Subcutaneous abdominal adipose tissue (tissue), 5 donors: ENCODE data around the gene NIP7.

ENCODE experiments used
- H3K27ac ChIP-seq: one replicate; pipeline ENCODE4 v1.7.0; 2013; ENCODE audit warnings: low read depth, mild to moderate bottlenecking, inconsistent platforms, low read length, moderate library complexity
- H3K27me3 ChIP-seq, 5 donors: one replicate each; pipeline ENCODE4 v1.7.0; 2013; ENCODE audit warnings: low read length in 5 of 5, inconsistent platforms in 1 of 5; ENCODE audit not compliant: control insufficient read depth in 5 of 5, insufficient read depth in 4 of 5
- H3K36me3 ChIP-seq, 5 donors: one replicate each; pipeline ENCODE4 v1.7.0; 2013; ENCODE audit warnings: low read length in 5 of 5; ENCODE audit not compliant: control insufficient read depth in 5 of 5, insufficient read depth in 5 of 5
- H3K4me1 ChIP-seq, 5 donors: one replicate each; pipeline ENCODE4 v1.7.0; 2013; ENCODE audit warnings: low read length in 5 of 5, mild to moderate bottlenecking in 3 of 5, moderate library complexity in 1 of 5; ENCODE audit not compliant: control insufficient read depth in 5 of 5, insufficient read depth in 5 of 5
- H3K4me3 ChIP-seq, 5 donors: one replicate each; pipeline ENCODE4 v1.7.0; 2013; ENCODE audit warnings: low read length in 5 of 5, low read depth in 1 of 5
- H3K9ac ChIP-seq, 5 donors: one replicate each; pipeline ENCODE4 v1.7.0; 2013; ENCODE audit warnings: low read length in 5 of 5, mild to moderate bottlenecking in 4 of 5, moderate library complexity in 3 of 5
- H3K9me3 ChIP-seq, 5 donors: one replicate each; pipeline ENCODE4 v1.7.0; 2013; ENCODE audit warnings: low read length in 5 of 5; ENCODE audit not compliant: control insufficient read depth in 5 of 5
- donor health status: healthy.
- donor health status: healthy.
- donor health status: healthy.
- donor health status: healthy.
- donor health status: healthy.

Gene NIP7

GRCh38 chr16:69338557-69339288, 849 bp upstream of the NIP7 start:
- Histone ChIP-seq H3K4me1 (peaks cover 10 to 35% (median 26%) of the 10 kb centered on the region in 5 donors), H3K4me3 (peak overlapping the region; percentile 76 to 94 (median 82)), H3K36me3 (peaks cover 19 to 45% (median 40%) of the 10 kb centered on the region in 5 donors), H3K27ac (peak overlapping the region; percentile 94), H3K9ac (peak overlapping the region; percentile 77 to 98 (median 90)), H3K27me3 (no peaks in the 10 kb centered on the region), H3K9me3 (no peaks in the 10 kb centered on the region)

GRCh38 chr16:69340095-69340644, 598 bp downstream of the NIP7 start:
- Histone ChIP-seq H3K36me3 (peaks cover 19 to 33% (median 29%) of the 10 kb centered on the region in 5 donors), H3K4me1 (peaks cover 10 to 35% (median 26%) of the 10 kb centered on the region in 5 donors), H3K27ac (peak overlapping the region; percentile 94), H3K9ac (peak overlapping the region; percentile 77 to 98 (median 92)), H3K27me3 (no peaks in the 10 kb centered on the region), H3K9me3 (no peaks in the 10 kb centered on the region), H3K4me3 (peak overlapping the region; percentile 76 to 94 (median 83))

DNA sequence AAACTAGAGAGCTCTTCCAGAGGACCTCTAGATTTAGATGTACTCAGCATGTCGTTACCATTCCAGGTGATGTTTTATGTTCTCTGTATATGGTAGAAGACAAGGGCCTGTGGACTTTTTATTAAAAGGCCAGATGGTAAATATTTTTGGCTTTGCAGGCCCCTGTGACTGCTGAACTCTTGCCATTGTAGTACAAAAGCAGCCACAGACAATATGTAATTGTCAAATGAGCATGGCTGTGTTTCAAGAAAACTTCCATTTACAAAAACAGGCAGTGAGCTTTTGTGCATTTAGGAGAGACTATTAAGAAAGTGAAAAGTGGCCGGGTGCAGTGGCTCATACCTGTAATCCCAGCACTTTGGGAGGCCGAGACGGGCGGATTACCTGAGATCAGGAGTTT, 4.6 kb downstream of the NIP7 start:
- H3K9ac ChIP-seq = no peak overlapping the region
- no peak overlapping the region for H3K27ac ChIP-seq
- H3K36me3 ChIP-seq = peaks cover 13 to 18% (median 18%) of the 10 kb centered on the region in 5 donors
- H3K27me3 ChIP-seq = no peaks in the 10 kb centered on the region
- no peak overlapping the region for H3K4me3 ChIP-seq
- H3K9me3 ChIP-seq = no peaks in the 10 kb centered on the region
- peaks cover 7 to 17% (median 10%) of the 10 kb centered on the region in 5 donors for H3K4me1 ChIP-seq

DNA sequence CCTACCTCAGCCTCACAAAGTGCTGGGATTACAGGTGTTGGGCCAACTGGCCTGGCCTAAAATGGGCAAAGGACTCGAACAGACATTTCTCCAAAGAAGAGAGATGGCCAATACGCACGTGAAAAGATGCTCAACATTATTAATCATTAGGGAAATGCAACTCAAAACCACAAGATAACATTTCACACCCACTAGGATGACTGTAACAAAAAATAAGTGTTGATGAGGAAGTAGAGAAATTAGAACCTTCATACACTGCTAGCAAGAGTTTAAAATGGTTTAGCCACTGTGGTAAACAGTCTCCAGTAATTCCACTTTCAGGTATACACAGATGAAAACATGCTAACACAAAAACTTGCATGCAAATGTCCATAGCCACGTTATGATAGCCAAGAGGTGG, 6.4 kb downstream of the NIP7 start:
- Histone ChIP-seq H3K4me1 (peaks cover 0 to 4% (median 1%) of the 10 kb centered on the region in 5 donors), H3K9me3 (no peaks in the 10 kb centered on the region), H3K36me3 (peaks cover 14 to 26% (median 24%) of the 10 kb centered on the region in 5 donors), H3K4me3 (no peak overlapping the region), H3K27ac (no peak overlapping the region), H3K27me3 (no peaks in the 10 kb centered on the region), H3K9ac (no peak overlapping the region)

DNA sequence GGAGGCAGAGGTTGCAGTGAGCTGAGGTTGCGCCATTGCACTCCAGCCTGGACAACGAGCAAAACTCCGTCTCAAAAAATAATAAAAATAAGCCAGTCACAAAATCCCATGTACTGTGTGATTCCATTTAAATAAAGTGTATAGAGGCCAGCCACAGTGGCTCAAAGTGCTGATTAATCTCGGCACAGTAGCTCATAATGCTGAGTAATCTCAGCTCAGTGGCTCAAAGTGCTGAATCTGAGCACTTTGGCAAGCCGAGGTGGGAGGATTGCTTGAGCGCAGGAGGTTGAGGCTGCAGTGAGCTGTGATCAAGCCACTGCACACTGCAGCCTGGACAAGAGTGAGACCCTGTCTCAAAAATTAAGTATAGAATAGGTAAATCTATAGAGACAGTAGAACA, 7.1 kb downstream of the NIP7 start:
- H3K4me1 ChIP-seq = no peaks in the 10 kb centered on the region
- no peak overlapping the region for H3K27ac ChIP-seq
- no peak overlapping the region for H3K4me3 ChIP-seq
- no peak overlapping the region for H3K9ac ChIP-seq
- no peaks in the 10 kb centered on the region for H3K27me3 ChIP-seq
- H3K36me3 ChIP-seq = peaks cover 12 to 22% (median 18%) of the 10 kb centered on the region in 5 donors
- H3K9me3 ChIP-seq = no peaks in the 10 kb centered on the region

- peaks cover 1 to 25% (median 17%) of the 10 kb centered on the region in 5 donors for H3K36me3 ChIP-seq
- no peaks in the 10 kb centered on the region for H3K9me3 ChIP-seq
- no peaks in the 10 kb centered on the region for H3K27me3 ChIP-seq
- no peaks in the 10 kb centered on the region for H3K4me1 ChIP-seq
- H3K27ac ChIP-seq = no peak overlapping the region
- no peak overlapping the region for H3K9ac ChIP-seq
- H3K4me3 ChIP-seq = no peak overlapping the region
Measured at GRCh38 chr16:69348222-69348621, 8.7 kb downstream of the NIP7 start.

DNA sequence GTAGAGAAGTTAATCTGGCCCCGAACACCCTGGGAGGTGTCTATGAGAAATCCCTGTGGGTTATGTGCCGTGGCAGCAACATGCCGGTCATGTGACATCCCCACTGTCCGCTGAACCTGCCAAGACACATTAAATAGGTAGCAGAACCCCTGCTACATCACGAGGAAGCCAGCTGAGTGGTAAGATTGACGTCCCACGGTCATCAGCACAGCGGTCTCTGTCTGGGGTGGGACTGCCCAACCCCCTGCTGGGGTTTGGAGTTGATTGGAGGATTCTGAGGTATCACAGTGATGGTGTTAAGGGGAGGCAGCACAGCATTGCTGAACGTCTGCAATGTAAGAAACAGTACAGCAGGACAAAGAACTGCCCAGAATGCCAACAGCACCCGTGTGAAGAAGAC, 10.0 kb downstream of the NIP7 start:
- Histone ChIP-seq H3K27me3 (no peaks in the 10 kb centered on the region), H3K9ac (no peak overlapping the region), H3K4me1 (no peaks in the 10 kb centered on the region), H3K9me3 (no peaks in the 10 kb centered on the region), H3K27ac (no peak overlapping the region), H3K4me3 (no peak overlapping the region), H3K36me3 (peaks cover 0 to 24% (median 18%) of the 10 kb centered on the region in 5 donors)

- Histone ChIP-seq H3K4me3 (no peak overlapping the region), H3K9ac (no peak overlapping the region), H3K9me3 (no peaks in the 10 kb centered on the region), H3K4me1 (no peaks in the 10 kb centered on the region), H3K36me3 (peaks cover 2 to 30% (median 22%) of the 10 kb centered on the region in 5 donors), H3K27me3 (no peaks in the 10 kb centered on the region), H3K27ac (no peak overlapping the region)
Measured at GRCh38 chr16:69350536-69351133, 11.1 kb downstream of the NIP7 start.

DNA sequence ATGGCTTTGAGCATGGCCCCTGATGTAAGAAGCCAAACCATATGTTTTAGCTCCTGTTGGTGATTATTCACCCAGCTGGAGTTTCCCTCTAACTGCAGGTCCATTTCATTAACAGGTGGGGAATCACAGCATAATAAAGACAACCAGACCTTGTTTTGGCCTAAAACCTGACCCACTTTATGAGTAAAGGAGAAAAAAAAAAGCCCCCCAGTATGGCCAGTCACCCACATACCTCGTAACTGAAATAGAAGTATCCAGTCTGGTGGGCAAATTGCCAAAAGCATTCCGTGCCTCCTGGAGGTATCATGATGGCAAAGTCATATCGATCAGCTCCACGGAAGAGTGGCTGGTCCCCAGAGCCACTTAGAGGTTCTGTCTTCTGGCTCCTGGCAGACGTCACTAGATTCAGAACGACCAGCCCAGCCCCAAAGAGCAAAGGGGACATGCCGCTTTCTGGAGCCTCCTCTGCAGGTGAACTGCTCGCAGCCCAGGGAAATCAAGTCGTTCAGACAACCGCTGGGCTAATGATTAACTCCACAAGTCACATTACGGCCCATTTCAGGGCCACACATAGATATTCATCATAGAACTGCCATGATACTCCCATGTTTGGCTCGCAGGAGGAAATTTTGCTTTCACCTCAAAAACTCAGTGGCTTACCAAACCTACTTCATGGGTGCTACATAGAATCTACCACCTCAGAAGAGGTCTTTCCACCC, 11.9 kb downstream of the NIP7 start, which contains the start of gene TMED6:
TSS of gene TMED6 (minus strand) at position 478 of the 719 bp plus-strand sequence. CDS start at position 445, 33 bp downstream.
- H3K4me3 ChIP-seq = no peak within 1 kb of the TSS
- H3K27ac ChIP-seq = no peak within 1 kb of the TSS
- peaks cover 8 to 38% (median 29%) of the 10 kb centered on the region in 5 donors for H3K36me3 ChIP-seq
- H3K9me3 ChIP-seq = no peaks in the 10 kb centered on the region
- H3K4me1 ChIP-seq = peaks cover 0 to 5% (median 0%) of the 10 kb centered on the region in 5 donors
- H3K27me3 ChIP-seq = no peaks in the 10 kb centered on the region
- no peak within 1 kb of the TSS for H3K9ac ChIP-seq
